Peyer's patch (tissue), 4 donors: ENCODE data around the gene MZB1.

Source experiments
- POLR2A ChIP-seq, 2 donors: fragments of 450-650 bp; IDR thresholded peaks; one replicate each; pipeline ENCODE4 v1.5.1; 2017; ENCODE audit warnings: antibody characterized with exemption in 2 of 2, mild to moderate bottlenecking in 2 of 2, moderate library complexity in 2 of 2
- TF ChIP-seq, protein P1 (sequence below), 6 experiments: fragments of 450-650 bp in 4 of 6; fragments of 200-600 bp in 2 of 6; sonication (generic) in 1 of 6; IDR thresholded peaks; one replicate each; pipeline ENCODE4 v1.5.1; 2017 to 2019; ENCODE audit warnings: antibody characterized with exemption in 6 of 6, mild to moderate bottlenecking in 3 of 6, moderate library complexity in 1 of 6

DNA sequence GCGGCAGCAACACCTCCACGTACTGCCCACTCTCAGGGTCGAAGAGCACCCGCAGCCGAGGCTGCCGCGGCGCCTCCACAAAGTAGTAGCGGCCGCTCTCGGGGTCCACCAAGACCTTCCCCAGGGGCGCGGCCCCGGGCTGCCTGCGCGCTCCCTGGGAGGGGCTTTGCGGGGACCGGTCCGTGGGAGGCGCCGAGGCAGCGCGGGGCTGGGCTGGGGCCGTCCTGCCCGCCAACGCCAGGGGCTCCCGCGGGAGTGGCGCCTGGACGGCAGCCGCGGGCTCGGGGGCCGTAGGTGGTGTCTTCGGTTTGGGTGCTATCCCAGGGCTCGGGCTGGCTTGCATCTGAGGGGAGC lies 2.6 kb upstream of the MZB1 start:
- TF ChIP-seq, protein P1, sequence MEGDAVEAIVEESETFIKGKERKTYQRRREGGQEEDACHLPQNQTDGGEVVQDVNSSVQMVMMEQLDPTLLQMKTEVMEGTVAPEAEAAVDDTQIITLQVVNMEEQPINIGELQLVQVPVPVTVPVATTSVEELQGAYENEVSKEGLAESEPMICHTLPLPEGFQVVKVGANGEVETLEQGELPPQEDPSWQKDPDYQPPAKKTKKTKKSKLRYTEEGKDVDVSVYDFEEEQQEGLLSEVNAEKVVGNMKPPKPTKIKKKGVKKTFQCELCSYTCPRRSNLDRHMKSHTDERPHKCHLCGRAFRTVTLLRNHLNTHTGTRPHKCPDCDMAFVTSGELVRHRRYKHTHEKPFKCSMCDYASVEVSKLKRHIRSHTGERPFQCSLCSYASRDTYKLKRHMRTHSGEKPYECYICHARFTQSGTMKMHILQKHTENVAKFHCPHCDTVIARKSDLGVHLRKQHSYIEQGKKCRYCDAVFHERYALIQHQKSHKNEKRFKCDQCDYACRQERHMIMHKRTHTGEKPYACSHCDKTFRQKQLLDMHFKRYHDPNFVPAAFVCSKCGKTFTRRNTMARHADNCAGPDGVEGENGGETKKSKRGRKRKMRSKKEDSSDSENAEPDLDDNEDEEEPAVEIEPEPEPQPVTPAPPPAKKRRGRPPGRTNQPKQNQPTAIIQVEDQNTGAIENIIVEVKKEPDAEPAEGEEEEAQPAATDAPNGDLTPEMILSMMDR (IDR thresholded peaks at IDR 0.05), result no peak
- no peak for TF ChIP-seq POLR2A (IDR thresholded peaks at IDR 0.05)
